ENCODE data around the gene ANXA10.

DNA sequence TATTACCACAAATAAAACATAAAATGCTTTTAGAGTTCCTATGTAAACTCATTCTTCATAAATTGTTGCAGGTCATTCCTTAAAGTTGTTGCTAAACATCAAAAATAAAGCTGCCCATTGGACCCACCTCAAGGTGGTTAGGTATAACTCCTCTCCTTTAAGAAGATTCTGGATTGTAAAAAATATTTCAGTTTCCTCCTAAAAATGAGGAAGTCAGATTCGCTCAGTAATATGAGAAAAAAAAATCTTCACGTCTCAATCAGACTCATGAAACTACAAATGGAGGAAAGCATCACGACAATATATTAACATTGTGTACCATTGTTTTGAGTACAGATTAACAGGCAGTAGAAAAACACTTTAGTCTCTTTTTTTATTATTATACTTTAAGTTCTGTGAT lies 120.3 kb downstream of the ANXA10 start:
- TF ChIP-seq, protein P1, sequence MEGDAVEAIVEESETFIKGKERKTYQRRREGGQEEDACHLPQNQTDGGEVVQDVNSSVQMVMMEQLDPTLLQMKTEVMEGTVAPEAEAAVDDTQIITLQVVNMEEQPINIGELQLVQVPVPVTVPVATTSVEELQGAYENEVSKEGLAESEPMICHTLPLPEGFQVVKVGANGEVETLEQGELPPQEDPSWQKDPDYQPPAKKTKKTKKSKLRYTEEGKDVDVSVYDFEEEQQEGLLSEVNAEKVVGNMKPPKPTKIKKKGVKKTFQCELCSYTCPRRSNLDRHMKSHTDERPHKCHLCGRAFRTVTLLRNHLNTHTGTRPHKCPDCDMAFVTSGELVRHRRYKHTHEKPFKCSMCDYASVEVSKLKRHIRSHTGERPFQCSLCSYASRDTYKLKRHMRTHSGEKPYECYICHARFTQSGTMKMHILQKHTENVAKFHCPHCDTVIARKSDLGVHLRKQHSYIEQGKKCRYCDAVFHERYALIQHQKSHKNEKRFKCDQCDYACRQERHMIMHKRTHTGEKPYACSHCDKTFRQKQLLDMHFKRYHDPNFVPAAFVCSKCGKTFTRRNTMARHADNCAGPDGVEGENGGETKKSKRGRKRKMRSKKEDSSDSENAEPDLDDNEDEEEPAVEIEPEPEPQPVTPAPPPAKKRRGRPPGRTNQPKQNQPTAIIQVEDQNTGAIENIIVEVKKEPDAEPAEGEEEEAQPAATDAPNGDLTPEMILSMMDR (IDR thresholded peaks at IDR 0.05; ENCODE audit: poor library complexity), result no peak
- TF ChIP-seq EZH2 (IDR thresholded peaks at IDR 0.05; ENCODE audit: borderline replicate concordance) (no peak), EZH2phosphoT487 (IDR thresholded peaks at IDR 0.05; ENCODE audit: low read depth, severe bottlenecking, unreplicated experiment) (no peak)
